SK-N-SH treated with all-trans-retinoic acid at 6 μM for 48 hours (cell line): ENCODE data around the gene TFDP3.

Experiments used
- ATAC-seq: fragments of 200-7000 bp; cut with Tn5 transposase; 3 replicates; pipeline ENCODE4 v1.9.1; 2020; ENCODE audit warnings: mild to moderate bottlenecking, moderate library complexity
- ARNTL ChIP-seq: fragments of 450-650 bp; formaldehyde crosslinking; IDR thresholded peaks from 2 replicates; pipeline ENCODE4 v1.5.0; 2020; ENCODE audit warnings: low read depth, mild to moderate bottlenecking, moderate library complexity, borderline replicate concordance
- CSDC2 ChIP-seq: fragments of 250-450 bp; sonication (Bioruptor Pico); IDR thresholded peaks from 2 replicates; pipeline ENCODE4 v1.5.0; 2020; ENCODE audit warnings: mild to moderate bottlenecking, moderate library complexity
- OSR1 ChIP-seq: fragments of 250-450 bp; sonication (Bioruptor Pico); IDR thresholded peaks from 2 replicates; pipeline ENCODE4 v1.8.0; 2022; ENCODE audit warnings: moderate library complexity, mild to moderate bottlenecking, inconsistent platforms
- PPARA ChIP-seq: fragments of 250-450 bp; sonication (Bioruptor Pico); IDR thresholded peaks from 2 replicates; pipeline ENCODE4 v1.5.0; 2020; ENCODE audit warnings: mild to moderate bottlenecking, borderline replicate concordance
- RARB ChIP-seq: fragments of 250-450 bp; sonication (Bioruptor Pico); IDR thresholded peaks from 2 replicates; pipeline ENCODE4 v1.8.0; 2021; ENCODE audit warnings: mild to moderate bottlenecking, moderate library complexity
- TCF4 ChIP-seq: fragments of 250-450 bp; sonication (Bioruptor Pico); IDR thresholded peaks from 2 replicates; pipeline ENCODE4 v1.8.0; 2021; ENCODE audit warnings: mild to moderate bottlenecking, moderate library complexity, borderline replicate concordance
- ZC3H10 ChIP-seq: fragments of 250-450 bp; sonication (Bioruptor Pico); IDR thresholded peaks from 2 replicates; pipeline ENCODE4 v1.5.1; 2021; ENCODE audit warnings: mild to moderate bottlenecking, moderate library complexity
- ZFP3 ChIP-seq: fragments of 250-450 bp; sonication (Bioruptor Pico); IDR thresholded peaks from 2 replicates; pipeline ENCODE4 v1.5.0; 2020; ENCODE audit warnings: mild to moderate bottlenecking, moderate library complexity
- TF ChIP-seq, protein P1 (sequence below): fragments of 250-450 bp; sonication (Bioruptor Pico); IDR thresholded peaks from 2 replicates; pipeline ENCODE4 v1.8.0; 2020; ENCODE audit warnings: mild to moderate bottlenecking, moderate library complexity, borderline replicate concordance
- TF ChIP-seq, protein P2 (sequence below): fragments of 250-450 bp; sonication (Bioruptor Pico); IDR thresholded peaks from 2 replicates; pipeline ENCODE4 v1.8.0; 2021; ENCODE audit warnings: low read depth, mild to moderate bottlenecking, moderate library complexity, borderline replicate concordance

The TFDP3 gene

DNA sequence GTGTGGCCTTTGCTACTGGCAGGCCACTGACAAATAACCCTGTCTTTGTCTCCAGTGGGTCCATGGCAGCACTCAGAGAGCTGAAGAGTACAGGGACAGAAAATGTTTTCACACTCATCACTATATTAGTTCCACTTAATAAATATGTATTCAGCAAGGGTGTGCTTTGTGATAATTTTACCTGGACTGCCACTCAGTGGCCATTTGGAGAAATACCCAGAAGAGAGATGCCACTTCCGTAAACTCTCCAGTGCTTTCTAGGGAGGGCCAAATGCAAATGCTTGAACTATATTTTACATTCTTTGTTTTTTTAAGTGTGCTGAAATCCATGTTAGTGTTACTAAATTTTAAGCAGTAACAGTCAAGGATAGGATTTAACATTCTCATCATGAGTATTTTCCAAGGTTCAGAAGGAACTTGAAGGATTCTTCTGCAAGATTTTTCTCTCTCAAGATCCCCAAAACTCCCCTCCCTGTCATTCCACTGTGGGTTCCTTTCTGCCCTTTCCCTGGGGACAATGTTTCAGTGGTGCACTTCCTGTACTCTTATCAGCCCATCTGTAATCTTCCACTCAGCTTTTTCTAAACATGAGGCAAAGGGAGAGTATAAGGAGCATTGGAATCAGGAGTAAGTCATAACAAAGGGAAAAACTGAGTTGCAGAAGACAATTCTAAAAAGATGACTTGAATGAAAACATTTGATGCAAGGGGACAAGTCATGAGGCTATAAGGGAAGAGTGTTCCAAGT is 46.0 kb downstream of the TFDP3 start:
- TF ChIP-seq PPARA (CRISPR knock-in tag) (no peak), ARNTL (CRISPR knock-in tag) (no peak), TCF4 (CRISPR knock-in tag) (no peak), ZFP3 (no peak), ZC3H10 (CRISPR knock-in tag) (no peak), RARB (CRISPR knock-in tag) (no peak), OSR1 (no peak), CSDC2 (no peak)
- TF ChIP-seq, protein P1, sequence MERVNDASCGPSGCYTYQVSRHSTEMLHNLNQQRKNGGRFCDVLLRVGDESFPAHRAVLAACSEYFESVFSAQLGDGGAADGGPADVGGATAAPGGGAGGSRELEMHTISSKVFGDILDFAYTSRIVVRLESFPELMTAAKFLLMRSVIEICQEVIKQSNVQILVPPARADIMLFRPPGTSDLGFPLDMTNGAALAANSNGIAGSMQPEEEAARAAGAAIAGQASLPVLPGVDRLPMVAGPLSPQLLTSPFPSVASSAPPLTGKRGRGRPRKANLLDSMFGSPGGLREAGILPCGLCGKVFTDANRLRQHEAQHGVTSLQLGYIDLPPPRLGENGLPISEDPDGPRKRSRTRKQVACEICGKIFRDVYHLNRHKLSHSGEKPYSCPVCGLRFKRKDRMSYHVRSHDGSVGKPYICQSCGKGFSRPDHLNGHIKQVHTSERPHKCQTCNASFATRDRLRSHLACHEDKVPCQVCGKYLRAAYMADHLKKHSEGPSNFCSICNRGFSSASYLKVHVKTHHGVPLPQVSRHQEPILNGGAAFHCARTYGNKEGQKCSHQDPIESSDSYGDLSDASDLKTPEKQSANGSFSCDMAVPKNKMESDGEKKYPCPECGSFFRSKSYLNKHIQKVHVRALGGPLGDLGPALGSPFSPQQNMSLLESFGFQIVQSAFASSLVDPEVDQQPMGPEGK (CRISPR knock-in tag) = no peak
- TF ChIP-seq, protein P2, sequence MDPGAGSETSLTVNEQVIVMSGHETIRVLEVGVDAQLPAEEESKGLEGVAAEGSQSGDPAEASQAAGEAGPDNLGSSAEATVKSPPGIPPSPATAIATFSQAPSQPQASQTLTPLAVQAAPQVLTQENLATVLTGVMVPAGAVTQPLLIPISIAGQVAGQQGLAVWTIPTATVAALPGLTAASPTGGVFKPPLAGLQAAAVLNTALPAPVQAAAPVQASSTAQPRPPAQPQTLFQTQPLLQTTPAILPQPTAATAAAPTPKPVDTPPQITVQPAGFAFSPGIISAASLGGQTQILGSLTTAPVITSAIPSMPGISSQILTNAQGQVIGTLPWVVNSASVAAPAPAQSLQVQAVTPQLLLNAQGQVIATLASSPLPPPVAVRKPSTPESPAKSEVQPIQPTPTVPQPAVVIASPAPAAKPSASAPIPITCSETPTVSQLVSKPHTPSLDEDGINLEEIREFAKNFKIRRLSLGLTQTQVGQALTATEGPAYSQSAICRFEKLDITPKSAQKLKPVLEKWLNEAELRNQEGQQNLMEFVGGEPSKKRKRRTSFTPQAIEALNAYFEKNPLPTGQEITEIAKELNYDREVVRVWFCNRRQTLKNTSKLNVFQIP = no peak
- 0 out of 3 replicates have a peak, but pooled peaks have one; percentile 57 for ATAC-seq
